Activated CD4-positive, alpha-beta T cell treated with anti-CD3 and anti-CD28 coated beads, Interleukin-2, amount 50 U/mL, for 48 hours (primary cell): ENCODE results near the gene VWDE.
"Not testable (repeated sequence)": the region's sequence is repeated elsewhere in the genome, so short reads cannot be mapped to it uniquely, and the experiment has no call there.

Experiments used
- DNase-seq, 2 experiments: peaks; one replicate each; pipeline ENCODE4 v3.0.0-alpha.2; 2020

VWDE gene

GRCh38 chr7:12403287-12404181 lies at the start of gene VWDE:
Gene VWDE, minus strand, starts transcription at chr7:12403865. Its CDS starts 149 bp downstream, at chr7:12403716.
- DNase-seq: peak; percentile 68 to 74

- DNase-seq: not testable (repeated sequence)
Observed at GRCh38 chr7:12453136-12453535, 49.5 kb upstream of the VWDE start.

- no peak for DNase-seq
Observed at GRCh38 chr7:12450615-12451014, 47.0 kb upstream of the VWDE start.

GRCh38 chr7:12444785-12445184 lies 41.1 kb upstream of the VWDE start:
- DNase-seq: no peak

- DNase-seq: no peak
Observed at GRCh38 chr7:12440229-12440628, 36.6 kb upstream of the VWDE start.

GRCh38 chr7:12436896-12437535 lies 33.4 kb upstream of the VWDE start:
- DNase-seq: no peak

GRCh38 chr7:12436126-12436525 lies 32.5 kb upstream of the VWDE start:
- DNase-seq: no peak

GRCh38 chr7:12434012-12434642 lies 30.5 kb upstream of the VWDE start:
- DNase-seq: no peak

GRCh38 chr7:12431886-12432556 lies 28.4 kb upstream of the VWDE start:
- DNase-seq: no peak

- no peak for DNase-seq
Observed at GRCh38 chr7:12425311-12425710, 21.6 kb upstream of the VWDE start.

- no peak for DNase-seq
Observed at GRCh38 chr7:12423997-12424745, 20.5 kb upstream of the VWDE start.

- no peak for DNase-seq
Observed at GRCh38 chr7:12423355-12423996, 19.8 kb upstream of the VWDE start.

- no peak for DNase-seq
Observed at GRCh38 chr7:12422554-12423320, 19.1 kb upstream of the VWDE start.

- DNase-seq: no peak
Observed at GRCh38 chr7:12418452-12418851, 14.8 kb upstream of the VWDE start.

GRCh38 chr7:12415072-12415471 lies 11.4 kb upstream of the VWDE start:
- DNase-seq: no peak

GRCh38 chr7:12412407-12412806 lies 8.7 kb upstream of the VWDE start:
- no peak for DNase-seq

- no peak for DNase-seq
Observed at GRCh38 chr7:12410523-12410922, 6.9 kb upstream of the VWDE start.

- DNase-seq: no peak
Observed at GRCh38 chr7:12409097-12409711, 5.5 kb upstream of the VWDE start.

- DNase-seq: not testable (repeated sequence)
Observed at GRCh38 chr7:12407652-12408051, 4.0 kb upstream of the VWDE start.

- no peak for DNase-seq
Observed at GRCh38 chr7:12402365-12402725, 1.3 kb downstream of the VWDE start.
